Muscle of back (tissue), 11 donors: ENCODE measurements around the gene RFX2. TPM values are rescaled to one million over a fixed set of nuclear protein-coding genes. Genes with fewer than 3 reads are reported as not detected.
"Not testable (repeated sequence)": the region's sequence is repeated elsewhere in the genome, so short reads cannot be mapped to it uniquely, and the experiment has no call there.

Experiments used
- DNase-seq, 3 donors: peaks; one replicate each; pipeline versions ENCODE4 v3.0.0 to v3.0.0-alpha.2; 2013
- polyA plus RNA-seq, 10 donors: library from polyadenylated mRNA; unstranded; fragments of 120-200 nt; gene quantifications; one replicate each; pipeline ENCODE4 v1.2.1, GENCODE V29; 2013; ENCODE audit not compliant: insufficient read length in 10 of 10

The RFX2 gene
- polyA plus RNA-seq, 10 donors = 5.2 to 10.9 (median 6.9) TPM

DNA sequence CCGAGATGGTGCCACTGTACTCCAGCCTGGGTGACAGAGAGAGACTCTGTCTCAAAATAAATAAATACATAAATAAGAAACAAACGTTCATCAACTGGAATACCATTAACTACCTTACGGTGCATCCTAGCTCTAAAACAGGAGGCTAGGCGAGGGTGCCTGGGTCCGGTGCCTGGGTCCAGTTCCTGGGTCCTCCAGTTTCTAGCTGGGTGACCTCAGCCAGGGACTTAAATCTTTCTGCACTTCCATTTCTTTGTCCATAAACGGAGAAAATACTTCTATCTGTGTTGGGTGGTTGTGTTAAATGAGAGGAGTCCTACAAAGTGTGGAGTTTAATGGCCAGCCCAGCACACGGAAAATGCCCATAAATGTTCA lies 34.0 kb downstream of the RFX2 start:
- no peak for DNase-seq

GRCh38 chr19:6074709-6075403 lies 35.4 kb downstream of the RFX2 start:
- no peak for DNase-seq

DNA sequence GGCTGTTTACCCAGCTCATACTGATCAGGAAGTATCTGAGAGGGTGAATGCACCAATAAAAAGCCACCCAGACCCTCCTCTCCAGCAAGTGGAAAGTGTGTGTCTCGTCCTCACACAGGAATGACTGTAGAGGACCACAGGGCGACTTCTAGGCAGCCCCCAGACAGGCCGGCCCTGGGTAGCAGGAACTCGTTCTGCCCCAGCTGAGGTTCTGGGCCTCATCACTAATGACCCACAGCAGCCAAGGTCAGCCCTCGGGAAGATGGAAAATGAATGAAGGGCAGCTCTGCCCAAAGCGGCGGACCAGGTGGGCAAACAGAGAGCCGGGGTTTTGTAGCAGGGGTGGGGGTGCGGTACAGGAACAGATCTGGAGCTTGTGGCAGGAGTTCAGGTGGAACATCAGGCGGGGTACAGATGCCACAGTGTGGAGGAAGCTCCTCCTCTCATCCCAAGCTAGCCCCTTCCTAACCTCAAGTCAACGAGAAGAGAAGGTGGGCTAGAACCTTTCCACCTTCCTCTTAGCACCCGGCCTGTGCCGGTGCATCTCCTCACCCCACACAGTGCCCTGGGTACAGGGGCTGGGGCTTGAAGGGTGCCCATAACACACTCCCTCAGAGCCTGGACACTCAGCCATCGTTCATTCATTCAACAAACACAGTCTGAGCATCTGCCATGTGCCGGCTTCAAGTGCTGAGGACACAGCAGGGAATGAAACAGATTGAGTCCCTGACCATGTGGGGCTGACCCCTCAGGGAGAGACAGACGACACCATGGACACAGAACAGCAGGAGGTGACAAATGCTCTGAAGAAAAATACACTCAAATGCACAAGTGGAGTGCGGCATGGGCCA lies 36.2 kb downstream of the RFX2 start:
- DNase-seq = no peak

GRCh38 chr19:6073233-6073632 lies 37.1 kb downstream of the RFX2 start:
- not testable (repeated sequence) for DNase-seq

DNA sequence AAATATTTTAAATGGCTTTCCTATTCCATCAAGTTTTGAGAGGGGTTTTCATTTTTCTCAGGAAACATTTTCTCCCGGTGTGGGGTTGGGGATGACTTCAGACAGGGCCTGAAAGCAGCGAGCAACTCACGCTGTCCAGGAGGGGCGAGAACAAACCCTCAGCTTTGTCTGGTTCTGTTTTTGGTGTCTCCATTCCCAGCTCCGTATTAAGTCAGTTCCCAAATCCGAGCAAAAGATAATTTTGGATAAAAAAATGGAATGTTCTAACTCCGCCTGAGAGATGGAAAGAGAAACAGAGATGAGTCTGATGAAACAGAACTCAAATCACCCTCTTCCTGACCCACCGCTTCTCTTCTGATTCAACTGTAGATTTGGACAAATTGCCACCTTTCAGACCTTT lies 38.4 kb downstream of the RFX2 start:
- peak in 1 of 3 donors; percentile 63 for DNase-seq

DNA sequence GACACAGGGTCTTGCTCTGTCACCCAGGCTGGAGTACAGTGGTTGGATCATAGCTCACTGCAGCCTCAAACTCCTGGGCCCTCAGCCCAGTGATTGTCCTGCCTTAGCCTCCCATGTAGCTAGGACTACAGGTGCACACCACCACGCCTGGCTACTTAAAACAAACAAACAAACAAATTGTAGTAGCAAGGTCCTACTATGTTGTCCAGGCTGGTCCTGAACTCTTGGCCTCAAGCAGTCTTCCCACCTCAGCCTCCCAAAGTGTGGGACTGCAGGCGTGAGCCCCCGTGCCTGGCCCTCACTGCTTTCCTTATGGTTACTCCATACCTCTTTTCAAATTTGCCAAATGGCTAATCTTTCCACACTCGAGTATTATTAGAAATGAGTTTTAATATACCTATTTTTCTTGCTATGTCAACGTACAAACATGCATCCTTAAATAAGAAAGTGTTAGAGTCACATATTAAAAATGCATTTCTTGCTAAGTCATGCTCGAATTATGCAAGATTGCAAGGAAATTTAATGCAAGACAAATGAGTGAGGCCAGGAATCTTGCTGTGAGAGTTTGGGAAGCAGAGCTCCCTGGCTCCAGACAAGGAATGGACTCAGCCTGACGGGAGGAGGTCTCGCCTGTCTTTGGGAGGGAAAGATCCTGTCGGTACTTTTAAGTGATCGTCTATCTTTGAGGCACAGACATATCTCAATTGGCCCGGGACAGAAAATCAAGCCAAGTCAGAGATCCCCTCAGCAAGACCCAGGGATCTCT lies 39.4 kb downstream of the RFX2 start:
- peak; percentile 68 to 89 (median 80) for DNase-seq

DNA sequence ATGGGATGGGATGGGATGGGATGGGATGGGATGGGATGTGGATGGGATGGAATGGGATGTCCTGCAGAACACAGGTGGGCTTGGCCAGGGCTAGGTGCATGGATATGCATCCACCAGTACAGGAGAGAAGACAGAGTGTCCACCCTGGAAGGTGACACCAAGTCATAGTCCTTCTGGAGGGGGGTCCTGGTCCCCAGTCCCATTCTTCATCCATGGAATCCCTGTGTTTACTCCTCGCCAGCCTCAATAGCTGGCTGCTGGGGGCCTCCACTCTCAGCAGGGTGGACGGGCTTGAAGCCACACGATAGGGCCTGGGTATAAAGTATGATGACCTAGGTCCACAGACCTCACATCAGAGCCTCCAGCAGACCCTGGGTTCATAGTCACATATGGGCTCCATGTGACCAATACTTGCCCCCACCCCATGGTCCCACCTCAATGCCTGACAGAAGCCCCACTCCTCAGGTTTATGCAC lies 40.1 kb downstream of the RFX2 start:
- DNase-seq = no peak

- no peak for DNase-seq
Observed at GRCh38 chr19:6069268-6069791, 41.0 kb downstream of the RFX2 start.

- DNase-seq = no peak
Observed at GRCh38 chr19:6068711-6069110, 41.6 kb downstream of the RFX2 start.

DNA sequence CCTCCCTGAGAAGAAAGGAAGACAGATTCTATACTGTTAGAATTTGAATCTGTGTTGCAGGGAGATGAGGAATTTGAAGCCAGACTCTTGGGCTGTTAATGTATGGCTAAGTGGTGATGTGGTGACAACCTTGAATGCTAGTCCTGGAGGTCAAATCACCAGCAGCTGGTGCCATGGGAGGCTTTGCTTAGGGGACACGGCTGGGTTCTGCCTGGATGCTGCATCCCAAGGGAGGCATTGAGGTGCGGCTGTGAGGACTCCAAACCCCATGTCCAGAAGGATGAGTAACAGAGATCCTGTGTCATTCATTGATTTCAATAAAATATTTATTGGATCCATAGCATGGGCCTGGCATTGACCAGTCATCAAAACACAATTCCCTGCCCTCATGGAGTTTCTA lies 42.3 kb downstream of the RFX2 start:
- DNase-seq = no peak

DNA sequence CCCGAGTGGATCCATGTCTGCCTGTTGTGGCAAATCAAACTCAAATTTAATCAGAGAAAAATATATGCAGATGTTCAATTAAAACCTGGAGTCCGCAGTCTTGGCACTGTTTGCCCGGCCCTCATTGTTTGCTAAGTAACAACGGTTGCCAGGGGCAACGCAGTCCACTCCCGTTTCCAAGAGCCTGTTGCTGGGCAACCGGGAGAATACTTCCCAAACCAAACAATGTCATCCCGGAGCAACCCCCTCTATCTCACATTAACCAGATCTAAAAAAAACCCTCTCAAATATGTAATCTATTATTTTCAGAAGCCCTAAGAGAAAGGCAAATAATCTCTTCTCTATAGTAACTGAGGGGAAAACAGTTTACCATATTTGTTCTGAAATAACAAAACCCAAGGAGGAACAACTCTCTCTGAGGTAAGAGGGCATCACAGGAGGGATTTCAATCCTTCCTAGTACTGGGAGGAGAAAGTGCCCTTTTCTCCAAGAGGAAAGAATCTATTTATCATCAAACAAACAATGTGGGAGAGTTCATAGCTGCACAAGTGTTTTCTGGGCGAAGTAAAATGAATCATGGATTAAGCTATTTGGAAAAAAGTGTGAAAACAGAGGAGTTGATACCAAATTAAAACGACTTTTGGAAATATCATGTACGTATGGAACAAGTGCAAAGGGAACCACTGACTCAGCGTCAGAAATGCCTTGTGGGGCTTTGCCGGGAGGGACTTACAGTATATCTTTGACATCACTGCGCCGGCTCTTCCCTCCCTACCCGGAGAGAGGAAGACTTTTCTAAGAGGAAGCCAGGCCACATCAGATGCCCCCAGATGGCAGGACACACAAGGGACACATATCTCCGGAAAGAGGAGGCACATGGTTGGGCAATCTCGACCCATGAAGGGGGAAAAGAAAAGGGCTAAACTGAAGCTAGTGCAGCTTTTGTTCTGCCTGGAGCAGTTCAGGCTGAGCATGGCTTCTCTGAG lies 43.3 kb downstream of the RFX2 start:
- DNase-seq = peak; percentile 95 to 98 (median 98)

- peak; percentile 49 to 81 (median 58) for DNase-seq
Observed at GRCh38 chr19:6065685-6066374, 44.5 kb downstream of the RFX2 start.

DNA sequence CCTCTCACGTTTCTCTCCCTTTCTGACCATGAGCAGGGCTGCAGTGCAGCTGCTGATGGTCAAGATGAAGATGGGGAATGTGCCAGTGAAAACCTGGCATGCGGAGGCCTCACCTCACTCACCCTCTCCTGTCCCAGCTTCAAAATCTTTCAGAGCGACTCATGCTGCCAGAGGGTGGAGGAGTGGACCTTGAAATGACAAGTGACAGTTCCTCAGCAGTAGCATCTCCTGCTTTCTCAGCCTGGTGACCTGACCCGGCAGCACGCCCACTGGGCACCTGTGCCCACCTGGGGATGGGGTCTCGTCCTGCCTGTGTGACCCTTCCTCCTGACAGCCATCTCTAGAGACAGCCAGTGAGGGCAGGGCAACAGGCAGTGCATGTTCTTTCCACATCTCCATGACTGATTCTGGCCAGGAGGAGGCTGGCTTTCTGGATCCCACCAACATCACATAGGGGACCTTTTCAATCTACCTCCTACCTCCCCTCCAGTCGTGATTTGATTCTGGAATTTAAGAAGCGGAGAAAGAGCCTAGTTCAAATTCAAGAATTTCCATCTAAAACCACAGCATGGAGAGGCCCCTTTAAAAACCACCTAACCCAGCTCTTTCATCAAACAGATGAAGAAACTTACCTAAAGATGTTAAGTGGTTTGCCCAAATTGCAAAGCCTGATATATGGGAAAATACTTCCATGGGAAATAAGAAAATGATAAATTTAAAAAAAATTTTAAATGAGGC lies 45.8 kb downstream of the RFX2 start:
- no peak for DNase-seq

DNA sequence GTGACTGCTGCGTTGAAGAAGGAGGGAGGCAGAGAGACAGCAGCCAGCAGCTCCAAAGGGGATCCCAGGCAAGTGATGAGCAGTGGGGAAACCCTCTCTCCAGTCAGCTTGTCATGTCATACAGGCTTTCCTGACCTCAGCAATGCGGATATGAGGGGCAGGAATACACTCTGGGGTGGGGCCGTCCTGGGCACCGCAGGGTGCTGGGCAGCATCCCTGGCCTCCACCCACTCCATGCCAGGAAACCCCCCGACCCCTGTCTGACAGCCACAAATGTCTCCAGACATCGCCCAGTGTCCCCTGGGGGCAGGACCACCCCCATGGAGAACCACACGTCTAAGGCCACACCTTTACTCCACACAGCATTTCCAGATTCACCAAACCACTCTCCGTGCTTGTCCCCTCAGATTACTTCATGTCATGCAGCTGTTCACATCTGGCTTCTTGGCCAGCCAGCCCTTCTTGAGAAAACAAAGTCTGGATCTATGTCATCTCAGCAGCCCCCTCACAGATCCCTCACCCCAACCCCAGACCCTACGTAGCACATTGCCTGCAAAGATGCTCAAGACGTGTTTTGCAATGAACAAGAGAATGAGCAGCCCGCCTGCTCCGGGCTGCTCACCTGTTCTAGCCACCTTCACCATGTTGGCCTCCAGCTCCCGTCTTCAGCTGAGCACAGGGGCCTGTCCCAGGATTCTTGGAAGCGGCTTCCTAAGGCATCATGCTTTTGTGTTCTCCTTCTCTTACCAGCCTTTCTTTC lies 46.5 kb downstream of the RFX2 start:
- DNase-seq = peak in 1 of 3 donors; percentile 55

DNA sequence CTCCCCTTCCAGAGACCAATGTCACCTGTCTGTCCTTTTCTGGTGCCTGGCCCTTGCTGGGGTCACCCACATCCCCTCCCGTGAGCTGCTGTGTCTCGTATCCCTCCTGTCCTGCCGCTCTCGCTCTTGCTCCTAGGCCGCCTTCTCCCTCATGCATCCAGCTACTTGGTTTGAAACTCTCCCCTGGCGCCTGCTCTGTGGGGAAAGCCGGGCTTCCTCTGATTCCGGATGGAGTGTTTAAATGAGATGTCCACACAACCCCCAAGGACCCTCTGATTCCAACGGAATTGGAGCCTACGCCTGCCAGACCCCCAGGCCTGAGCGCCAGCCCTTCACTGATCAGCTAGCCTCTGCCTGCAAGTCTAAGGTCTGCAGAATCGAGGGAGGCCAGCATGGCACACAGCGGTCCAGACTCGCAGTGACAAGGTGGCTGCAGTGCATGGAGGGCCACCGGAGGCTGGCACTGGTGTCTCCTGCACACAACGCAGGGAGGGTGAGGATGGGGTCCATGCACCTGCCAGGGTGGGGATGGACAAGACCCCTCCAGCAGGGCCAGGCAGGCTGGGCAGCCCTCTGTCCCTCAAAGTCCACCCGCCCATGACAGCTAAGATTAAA lies 47.2 kb downstream of the RFX2 start:
- DNase-seq = no peak

GRCh38 chr19:6062274-6062673 lies 48.0 kb downstream of the RFX2 start:
- peak in 1 of 3 donors; percentile 73 for DNase-seq

GRCh38 chr19:6061376-6062130 lies 48.7 kb downstream of the RFX2 start:
- no peak for DNase-seq
